ENCODE data around the gene CACNA1G.

CACNA1G gene

DNA sequence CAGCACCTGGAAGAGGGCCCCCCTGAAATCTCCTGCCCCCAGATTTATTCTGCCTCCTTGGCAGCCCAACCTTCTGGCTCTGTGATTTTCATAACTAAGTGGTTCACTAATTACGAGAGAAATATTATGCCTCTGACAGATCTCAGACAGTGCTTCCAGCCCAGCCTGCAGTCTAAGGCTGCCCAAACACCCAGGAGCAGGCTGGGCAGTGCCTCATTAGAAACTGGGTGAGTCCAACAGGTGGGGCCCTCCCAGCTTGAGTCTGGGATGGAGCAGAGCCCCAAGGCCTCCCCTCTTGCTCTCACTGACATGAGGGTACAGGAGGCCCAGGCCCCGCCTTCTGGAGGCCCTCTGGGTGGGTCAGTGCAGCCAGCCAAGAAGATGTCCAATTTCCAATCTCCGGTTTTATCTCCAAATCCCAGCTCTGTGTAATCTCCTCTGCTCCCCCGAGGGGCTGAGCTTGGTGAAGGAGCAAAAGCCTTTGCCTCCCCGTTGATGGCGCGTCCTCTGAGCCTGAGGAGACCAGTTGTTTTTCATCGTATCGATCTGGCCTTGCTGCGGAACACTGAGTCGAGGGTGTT, 54.0 kb downstream of the CACNA1G start:
- no peaks in the 10 kb centered on the region for H3K4me1 ChIP-seq
- TF ChIP-seq, protein P1, sequence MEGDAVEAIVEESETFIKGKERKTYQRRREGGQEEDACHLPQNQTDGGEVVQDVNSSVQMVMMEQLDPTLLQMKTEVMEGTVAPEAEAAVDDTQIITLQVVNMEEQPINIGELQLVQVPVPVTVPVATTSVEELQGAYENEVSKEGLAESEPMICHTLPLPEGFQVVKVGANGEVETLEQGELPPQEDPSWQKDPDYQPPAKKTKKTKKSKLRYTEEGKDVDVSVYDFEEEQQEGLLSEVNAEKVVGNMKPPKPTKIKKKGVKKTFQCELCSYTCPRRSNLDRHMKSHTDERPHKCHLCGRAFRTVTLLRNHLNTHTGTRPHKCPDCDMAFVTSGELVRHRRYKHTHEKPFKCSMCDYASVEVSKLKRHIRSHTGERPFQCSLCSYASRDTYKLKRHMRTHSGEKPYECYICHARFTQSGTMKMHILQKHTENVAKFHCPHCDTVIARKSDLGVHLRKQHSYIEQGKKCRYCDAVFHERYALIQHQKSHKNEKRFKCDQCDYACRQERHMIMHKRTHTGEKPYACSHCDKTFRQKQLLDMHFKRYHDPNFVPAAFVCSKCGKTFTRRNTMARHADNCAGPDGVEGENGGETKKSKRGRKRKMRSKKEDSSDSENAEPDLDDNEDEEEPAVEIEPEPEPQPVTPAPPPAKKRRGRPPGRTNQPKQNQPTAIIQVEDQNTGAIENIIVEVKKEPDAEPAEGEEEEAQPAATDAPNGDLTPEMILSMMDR (IDR thresholded peaks at IDR 0.05), result no peak
- H3K36me3 ChIP-seq, result no peaks in the 10 kb centered on the region
- no peak overlapping the region for H3K4me3 ChIP-seq
- no peak overlapping the region for H3K27ac ChIP-seq
- H3K9me3 ChIP-seq, result no peaks in the 10 kb centered on the region
- intact Hi-C loops (cut with DNase I; ENCODE audit: low total_unique reads), result no loop called here
- peaks cover 0 to 7% of the 10 kb centered on the region in 2 donors for H3K27me3 ChIP-seq
- no peak for DNase-seq

DNA sequence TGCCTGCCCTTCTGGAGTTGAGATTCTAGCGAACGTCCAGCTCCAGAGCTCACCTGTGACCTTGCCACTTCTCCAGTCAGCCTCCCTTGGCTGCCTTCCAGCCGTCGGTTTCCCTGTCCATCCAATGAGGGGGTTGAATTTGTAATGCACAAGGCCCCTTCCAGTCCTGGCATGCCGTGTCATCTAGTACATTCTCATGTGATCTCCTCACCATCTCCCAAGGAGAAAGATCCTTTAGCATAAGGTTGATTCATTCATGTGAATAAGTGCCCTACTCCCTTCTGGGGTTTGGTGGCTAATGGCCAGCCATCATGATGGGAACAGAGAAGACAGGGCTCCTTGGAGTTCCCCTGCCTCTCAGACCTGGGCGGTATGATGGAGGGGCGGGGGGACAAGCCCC, 55.3 kb downstream of the CACNA1G start:
- no peaks in the 10 kb centered on the region for H3K9me3 ChIP-seq
- no peak for DNase-seq
- H3K4me3 ChIP-seq, result no peak overlapping the region
- H3K4me1 ChIP-seq, result no peaks in the 10 kb centered on the region
- H3K36me3 ChIP-seq, result no peaks in the 10 kb centered on the region
- TF ChIP-seq, protein P1 (IDR thresholded peaks at IDR 0.05), result no peak
- H3K27ac ChIP-seq, result no peak overlapping the region
- intact Hi-C loops (cut with DNase I; ENCODE audit: low total_unique reads), result no loop called here
- H3K27me3 ChIP-seq, result peaks cover 0 to 5% of the 10 kb centered on the region in 2 donors

DNA sequence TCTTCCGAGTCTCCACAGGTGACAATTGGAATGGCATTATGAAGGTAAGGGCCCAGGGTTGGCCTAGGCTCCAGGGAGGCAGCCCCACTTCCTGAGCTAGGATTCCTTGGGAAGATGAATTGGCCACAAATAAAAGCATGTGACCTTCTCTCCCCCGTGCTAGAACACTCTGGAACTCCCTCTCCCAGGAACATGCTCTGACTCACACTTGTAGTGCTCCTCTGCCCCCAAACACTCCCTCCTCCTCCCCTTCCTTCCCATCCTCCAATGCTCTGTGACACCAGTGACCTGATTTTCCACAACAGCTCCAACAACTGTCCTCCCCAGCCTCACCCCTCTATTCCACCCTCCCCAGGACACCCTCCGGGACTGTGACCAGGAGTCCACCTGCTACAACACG, 57.8 kb downstream of the CACNA1G start:
- TF ChIP-seq, protein P1 (IDR thresholded peaks at IDR 0.05), result no peak
- H3K36me3 ChIP-seq, result no peaks in the 10 kb centered on the region
- H3K4me3 ChIP-seq, result no peak overlapping the region
- H3K27ac ChIP-seq, result no peak overlapping the region
- intact Hi-C loops (cut with DNase I; ENCODE audit: low total_unique reads), result no loop called here
- H3K9me3 ChIP-seq, result no peaks in the 10 kb centered on the region
- H3K27me3 ChIP-seq, result peaks cover 0 to 10% of the 10 kb centered on the region in 2 donors
- DNase-seq, result no peak
- no peaks in the 10 kb centered on the region for H3K4me1 ChIP-seq

DNA sequence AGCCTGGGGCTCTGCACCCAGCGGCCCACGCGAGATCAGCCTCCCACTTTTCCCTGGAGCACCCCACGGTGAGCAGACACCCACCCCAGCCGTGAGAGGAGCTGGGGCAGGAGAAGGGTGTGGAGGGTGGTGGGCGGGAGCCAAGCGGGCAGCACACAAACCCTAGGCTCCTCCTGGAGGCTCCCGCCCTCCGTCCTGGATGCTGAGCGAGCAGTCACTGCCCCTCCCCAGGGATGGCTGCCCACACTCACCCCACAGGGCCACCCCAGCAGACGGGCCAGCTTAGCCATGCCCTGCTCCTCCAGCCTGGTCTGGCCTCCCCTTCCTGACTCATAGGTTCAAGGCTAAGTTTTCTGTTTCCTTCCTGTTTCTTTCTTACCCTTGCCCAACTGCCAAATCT, 58.4 kb downstream of the CACNA1G start:
- H3K36me3 ChIP-seq, result no peaks in the 10 kb centered on the region
- peaks cover 0 to 16% of the 10 kb centered on the region in 2 donors for H3K27me3 ChIP-seq
- H3K9me3 ChIP-seq, result no peaks in the 10 kb centered on the region
- no peak overlapping the region for H3K4me3 ChIP-seq
- intact Hi-C loops (cut with DNase I; ENCODE audit: low total_unique reads), result no loop called here
- DNase-seq, result no peak
- H3K4me1 ChIP-seq, result no peaks in the 10 kb centered on the region
- TF ChIP-seq, protein P1 (IDR thresholded peaks at IDR 0.05), result no peak
- H3K27ac ChIP-seq, result no peak overlapping the region

DNA sequence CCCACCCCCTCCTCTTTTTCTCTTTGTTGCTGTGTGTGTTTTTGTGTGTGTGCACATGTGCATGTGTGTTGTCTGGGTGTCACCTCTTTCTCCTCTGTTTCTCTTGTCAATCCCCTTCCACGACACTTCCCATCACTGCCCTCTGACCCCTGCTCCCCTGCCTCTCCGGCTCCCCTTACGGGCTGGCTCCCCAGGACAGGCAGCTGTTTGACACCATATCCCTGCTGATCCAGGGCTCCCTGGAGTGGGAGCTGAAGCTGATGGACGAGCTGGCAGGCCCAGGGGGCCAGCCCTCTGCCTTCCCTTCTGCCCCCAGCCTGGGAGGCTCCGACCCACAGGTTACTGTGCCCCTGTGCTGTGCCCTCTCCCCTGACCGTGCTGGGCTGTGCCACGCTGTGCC, 59.0 kb downstream of the CACNA1G start:
- Histone ChIP-seq H3K9me3 (no peaks in the 10 kb centered on the region), H3K4me3 (no peak overlapping the region), H3K27me3 (peaks cover 0 to 22% of the 10 kb centered on the region in 2 donors), H3K36me3 (no peaks in the 10 kb centered on the region), H3K4me1 (no peaks in the 10 kb centered on the region), H3K27ac (no peak overlapping the region)
- TF ChIP-seq, protein P1 (IDR thresholded peaks at IDR 0.05), result no peak
- intact Hi-C loops (cut with DNase I; ENCODE audit: low total_unique reads), result no loop called here
- no peak for DNase-seq

DNA sequence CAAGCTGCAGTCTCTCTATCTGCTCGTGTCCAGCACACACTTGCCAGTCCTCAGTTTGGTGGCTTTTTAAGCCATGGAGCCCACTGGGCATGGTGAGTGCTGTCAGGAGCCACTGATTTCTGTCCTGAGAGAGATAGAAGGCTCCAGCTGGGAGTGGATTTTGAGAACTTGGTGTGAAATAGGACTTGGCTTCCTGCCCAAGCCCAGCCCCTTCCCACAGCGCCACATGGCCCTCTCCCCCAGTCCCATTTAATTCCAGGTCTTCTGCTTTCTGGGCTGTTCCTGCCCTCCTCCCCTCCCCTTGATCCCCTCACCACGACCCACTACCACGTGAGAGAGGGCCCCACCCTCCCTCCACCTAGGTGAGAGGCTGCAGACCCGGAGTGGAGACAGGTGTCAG, 59.7 kb downstream of the CACNA1G start:
- H3K9me3 ChIP-seq, result no peaks in the 10 kb centered on the region
- H3K27me3 ChIP-seq, result peaks cover 0 to 22% of the 10 kb centered on the region in 2 donors
- no peaks in the 10 kb centered on the region for H3K36me3 ChIP-seq
- TF ChIP-seq, protein P1 (IDR thresholded peaks at IDR 0.05), result no peak
- DNase-seq, result no peak
- H3K4me3 ChIP-seq, result no peak overlapping the region
- intact Hi-C loops (cut with DNase I; ENCODE audit: low total_unique reads), result no loop called here
- no peak overlapping the region for H3K27ac ChIP-seq
- no peaks in the 10 kb centered on the region for H3K4me1 ChIP-seq

Data from tibial artery (tissue), 4 donors.